Measurements from ENCODE around the gene EPGN.
A peak's percentile ranks its signal among the peaks of the same experiment; 100 is the strongest.
"Not testable (repeated sequence)": the region's sequence is repeated elsewhere in the genome, so short reads cannot be mapped to it uniquely, and the experiment has no call there.

Gene EPGN

GRCh38 chr4:74311696-74312313 is 3.5 kb downstream of the EPGN start:
- peak; percentile 72 for DNase-seq

GRCh38 chr4:74314329-74314728 is 6.1 kb downstream of the EPGN start:
- no peak for DNase-seq

- no peak for DNase-seq
Measured at GRCh38 chr4:74314944-74315343, 6.7 kb downstream of the EPGN start.

- no peak for DNase-seq
Measured at GRCh38 chr4:74315376-74315775, 7.1 kb downstream of the EPGN start.

GRCh38 chr4:74316397-74316796 is 8.1 kb downstream of the EPGN start:
- DNase-seq = no peak

GRCh38 chr4:74317616-74318246 is 9.5 kb downstream of the EPGN start:
- DNase-seq = no peak

GRCh38 chr4:74318276-74318675 is 10.0 kb downstream of the EPGN start:
- no peak for DNase-seq

GRCh38 chr4:74319470-74319869 is 11.2 kb downstream of the EPGN start:
- DNase-seq = no peak

GRCh38 chr4:74320559-74321118 is 12.4 kb downstream of the EPGN start:
- peak; percentile 4 for DNase-seq

- DNase-seq = no peak
Measured at GRCh38 chr4:74322301-74322700, 14.0 kb downstream of the EPGN start.

GRCh38 chr4:74323663-74324062 is 15.4 kb downstream of the EPGN start:
- DNase-seq = no peak

- no peak for DNase-seq
Measured at GRCh38 chr4:74324262-74324661, 16.0 kb downstream of the EPGN start.

GRCh38 chr4:74325886-74326285 is 17.6 kb downstream of the EPGN start:
- DNase-seq = no peak

GRCh38 chr4:74327762-74328161 is 19.5 kb downstream of the EPGN start:
- DNase-seq = no peak

GRCh38 chr4:74328501-74328900 is 20.2 kb downstream of the EPGN start:
- no peak for DNase-seq

GRCh38 chr4:74329307-74329706 is 21.0 kb downstream of the EPGN start:
- no peak for DNase-seq

GRCh38 chr4:74330295-74330750 is 22.1 kb downstream of the EPGN start:
- DNase-seq = no peak

- no peak for DNase-seq
Measured at GRCh38 chr4:74331252-74331651, 23.0 kb downstream of the EPGN start.

- DNase-seq = no peak
Measured at GRCh38 chr4:74331944-74332343, 23.7 kb downstream of the EPGN start.

- DNase-seq = no peak
Measured at GRCh38 chr4:74334636-74335035, 26.4 kb downstream of the EPGN start.

- no peak for DNase-seq
Measured at GRCh38 chr4:74335341-74336021, 27.2 kb downstream of the EPGN start.

GRCh38 chr4:74338792-74339333 is 30.6 kb downstream of the EPGN start:
- DNase-seq = no peak

GRCh38 chr4:74339501-74339900 is 31.2 kb downstream of the EPGN start:
- no peak for DNase-seq

GRCh38 chr4:74340421-74340820 is 32.2 kb downstream of the EPGN start:
- not testable (repeated sequence) for DNase-seq

Data from midbrain (tissue), 1 donor.